Limb (tissue), 2 donors: ENCODE results near the gene PGM2L1.
"Not testable (repeated sequence)": the region's sequence is repeated elsewhere in the genome, so short reads cannot be mapped to it uniquely, and the experiment has no call there.

Experiments
- DNase-seq, 2 donors: peaks; one replicate each; pipeline ENCODE4 v3.0.0-alpha.2; 2016; ENCODE audit errors: extremely low spot score in 2 of 2

The PGM2L1 gene

GRCh38 chr11:74398244-74399159 is at the start of gene PGM2L1:
Gene PGM2L1, minus strand, starts transcription at chr11:74398433. Its CDS starts 272 bp downstream, at chr11:74398161.
- peak; percentile 97 to 98 for DNase-seq

GRCh38 chr11:74447720-74448119 is 49.5 kb upstream of the PGM2L1 start:
- DNase-seq, result no peak

- DNase-seq, result peak in 1 of 2 donors; percentile 41
These were observed 48.3 kb upstream of the PGM2L1 start for GRCh38 chr11:74446532-74446938.

- no peak for DNase-seq
These were observed 46.1 kb upstream of the PGM2L1 start for GRCh38 chr11:74444173-74444826.

GRCh38 chr11:74443071-74443864 is 45.0 kb upstream of the PGM2L1 start:
- DNase-seq, result no peak

- no peak for DNase-seq
These were observed 44.4 kb upstream of the PGM2L1 start for GRCh38 chr11:74442636-74443035.

- no peak for DNase-seq
These were observed 40.4 kb upstream of the PGM2L1 start for GRCh38 chr11:74438681-74439080.

GRCh38 chr11:74437441-74438042 is 39.3 kb upstream of the PGM2L1 start:
- no peak for DNase-seq

- no peak for DNase-seq
These were observed 36.3 kb upstream of the PGM2L1 start for GRCh38 chr11:74434528-74434927.

GRCh38 chr11:74429205-74429604 is 31.0 kb upstream of the PGM2L1 start:
- DNase-seq, result no peak

- DNase-seq, result no peak
These were observed 29.2 kb upstream of the PGM2L1 start for GRCh38 chr11:74427384-74427886.

GRCh38 chr11:74425100-74425499 is 26.9 kb upstream of the PGM2L1 start:
- no peak for DNase-seq

- DNase-seq, result no peak
These were observed 20.3 kb upstream of the PGM2L1 start for GRCh38 chr11:74418509-74418895.

GRCh38 chr11:74417860-74418508 is 19.8 kb upstream of the PGM2L1 start:
- no peak for DNase-seq

GRCh38 chr11:74417379-74417804 is 19.2 kb upstream of the PGM2L1 start:
- no peak for DNase-seq

- DNase-seq, result not testable (repeated sequence)
These were observed 18.7 kb upstream of the PGM2L1 start for GRCh38 chr11:74416974-74417373.

- DNase-seq, result no peak
These were observed 14.6 kb upstream of the PGM2L1 start for GRCh38 chr11:74412733-74413359.

- no peak for DNase-seq
These were observed 14.1 kb upstream of the PGM2L1 start for GRCh38 chr11:74412321-74412720.

- no peak for DNase-seq
These were observed 11.4 kb upstream of the PGM2L1 start for GRCh38 chr11:74409633-74410032.
